H9 (cell line): Measurements from ENCODE around the gene PDPR. TPM values are rescaled to one million over a fixed set of nuclear protein-coding genes. Genes with fewer than 3 reads are reported as not detected.
"Not testable (repeated sequence)": the region's sequence is repeated elsewhere in the genome, so short reads cannot be mapped to it uniquely, and the experiment has no call there.

Experiments used
- DNase-seq: peaks from one replicate; pipeline ENCODE4 v3.0.0-alpha.2; 2017
- H2AFZ ChIP-seq: one replicate; pipeline ENCODE4 v1.6.1; 2013; ENCODE audit warnings: mild to moderate bottlenecking, low read length, control low read depth, moderate library complexity
- H2AK5ac ChIP-seq: 2 replicates; pipeline ENCODE4 v1.6.1; 2013; ENCODE audit warnings: low read length, control low read depth, mixed read lengths; ENCODE audit not compliant: insufficient read length
- H2BK120ac ChIP-seq: one replicate; pipeline ENCODE4 v1.6.1; 2013; ENCODE audit warnings: low read depth, mild to moderate bottlenecking, low read length, control low read depth, inconsistent platforms; ENCODE audit not compliant: poor library complexity, severe bottlenecking
- H2BK12ac ChIP-seq: 2 replicates; pipeline ENCODE4 v1.6.1; 2013; ENCODE audit warnings: low read length, control low read depth, mixed read lengths, low read depth; ENCODE audit not compliant: insufficient read length
- H2BK15ac ChIP-seq: 2 replicates; pipeline ENCODE4 v1.6.1; 2013; ENCODE audit warnings: low read depth, low read length, control low read depth
- H2BK20ac ChIP-seq: one replicate; pipeline ENCODE4 v1.6.1; 2013; ENCODE audit warnings: low read depth, mild to moderate bottlenecking, low read length, control low read depth, inconsistent platforms; ENCODE audit not compliant: poor library complexity, severe bottlenecking
- H2BK5ac ChIP-seq: 2 replicates; pipeline ENCODE4 v1.6.1; 2013; ENCODE audit warnings: low read length, control low read depth, mixed read lengths; ENCODE audit not compliant: insufficient read length
- H3K14ac ChIP-seq: 2 replicates; pipeline ENCODE4 v1.6.1; 2013; ENCODE audit warnings: low read length, control low read depth; ENCODE audit not compliant: insufficient read depth
- H3K18ac ChIP-seq: 2 replicates; pipeline ENCODE4 v1.6.1; 2013; ENCODE audit warnings: low read depth, mild to moderate bottlenecking, mixed read lengths, low read length, control low read depth; ENCODE audit not compliant: insufficient read length
- H3K23ac ChIP-seq: 2 replicates; pipeline ENCODE4 v1.6.1; 2013; ENCODE audit warnings: low read length, control low read depth, mixed read lengths, low read depth; ENCODE audit not compliant: insufficient read length
- H3K23me2 ChIP-seq: 2 replicates; pipeline ENCODE4 v1.6.1; 2013; ENCODE audit warnings: low read depth, mild to moderate bottlenecking, mixed read lengths, low read length, control low read depth; ENCODE audit not compliant: insufficient read length, poor library complexity, severe bottlenecking
- H3K27ac ChIP-seq: 2 replicates; pipeline ENCODE4 v1.5.1; 2013; ENCODE audit warnings: low read length, control low read depth, mixed read lengths, low read depth; ENCODE audit not compliant: insufficient read length
- H3K27me3 ChIP-seq: 2 replicates; pipeline ENCODE4 v1.6.1; 2013; ENCODE audit warnings: low read length, control low read depth, inconsistent platforms; ENCODE audit not compliant: insufficient read depth
- H3K4ac ChIP-seq: 2 replicates; pipeline ENCODE4 v1.6.1; 2013; ENCODE audit warnings: low read depth, mild to moderate bottlenecking, control low read depth, inconsistent platforms, low read length, moderate library complexity
- H3K4me1 ChIP-seq: 2 replicates; pipeline ENCODE4 v1.6.1; 2013; ENCODE audit warnings: low read length, control low read depth, inconsistent platforms; ENCODE audit not compliant: insufficient read depth
- H3K4me2 ChIP-seq: 2 replicates; pipeline ENCODE4 v1.6.1; 2013; ENCODE audit warnings: low read length, control low read depth, mixed read lengths; ENCODE audit not compliant: insufficient read length, insufficient read depth
- H3K56ac ChIP-seq: 2 replicates; pipeline ENCODE4 v1.6.1; 2013; ENCODE audit warnings: low read depth, mild to moderate bottlenecking, mixed read lengths, low read length, control low read depth; ENCODE audit not compliant: insufficient read length
- H3K79me1 ChIP-seq: 2 replicates; pipeline ENCODE4 v1.6.1; 2013; ENCODE audit warnings: low read depth, mild to moderate bottlenecking, moderate library complexity, low read length, control low read depth, inconsistent platforms; ENCODE audit not compliant: insufficient read depth, poor library complexity, severe bottlenecking
- H3K79me2 ChIP-seq: 2 replicates; pipeline ENCODE4 v1.6.1; 2013; ENCODE audit warnings: low read length, control low read depth, inconsistent platforms; ENCODE audit not compliant: insufficient read depth
- H3K9ac ChIP-seq: 2 replicates; pipeline ENCODE4 v1.6.1; 2013; ENCODE audit warnings: low read length, control low read depth, mixed read lengths; ENCODE audit not compliant: insufficient read length; ENCODE audit errors: extremely low read depth
- H3K9me3 ChIP-seq: one replicate; pipeline ENCODE4 v1.6.1; 2013; ENCODE audit warnings: low read depth, low read length, inconsistent platforms; ENCODE audit not compliant: control insufficient read depth
- H3T11ph ChIP-seq: one replicate; pipeline ENCODE4 v1.6.1; 2013; ENCODE audit warnings: mild to moderate bottlenecking, low read length, control low read depth, inconsistent platforms
- H4K20me1 ChIP-seq: one replicate; pipeline ENCODE4 v1.6.1; 2013; ENCODE audit not compliant: control insufficient read depth, insufficient read length, insufficient read depth
- H4K5ac ChIP-seq: 2 replicates; pipeline ENCODE4 v1.6.1; 2013; ENCODE audit warnings: low read depth, mild to moderate bottlenecking, mixed read lengths, low read length, control low read depth; ENCODE audit not compliant: insufficient read length
- H4K8ac ChIP-seq: replicated peaks from 2 replicates; pipeline ENCODE4 v1.6.1; 2013; ENCODE audit warnings: low read length, control low read depth, mixed read lengths, low read depth; ENCODE audit not compliant: insufficient read length
- H4K91ac ChIP-seq: 2 replicates; pipeline ENCODE4 v1.6.1; 2013; ENCODE audit warnings: low read depth, mild to moderate bottlenecking, moderate library complexity, mixed read lengths, low read length, control low read depth; ENCODE audit not compliant: insufficient read length
- H3K27ac Mint-ChIP-seq, 3 experiments: 2 replicates in 2 of 3; 3 replicates in 1 of 3; pipeline ENCODE4 v1.8.0; 2020 to 2021; ENCODE audit warnings: mixed read lengths in 3 of 3, mild to moderate bottlenecking in 1 of 3, moderate library complexity in 1 of 3
- H3K27me3 Mint-ChIP-seq: 2 replicates; pipeline ENCODE4 v1.8.0; 2021; ENCODE audit warnings: low read depth, mild to moderate bottlenecking, moderate library complexity, mixed read lengths
- H3K36me3 Mint-ChIP-seq, 3 experiments: 2 replicates in 2 of 3; 3 replicates in 1 of 3; pipeline ENCODE4 v1.8.0; 2020 to 2021; ENCODE audit warnings: low read depth in 3 of 3, mixed read lengths in 3 of 3; ENCODE audit not compliant: insufficient read depth in 1 of 3
- H3K4me1 Mint-ChIP-seq, 2 experiments: 2 replicates each; pipeline ENCODE4 v1.8.0; 2020; ENCODE audit warnings: mixed read lengths in 2 of 2
- H3K4me3 Mint-ChIP-seq, 2 experiments: 2 replicates in 1 of 2; 3 replicates in 1 of 2; pipeline ENCODE4 v1.8.0; 2020 to 2021; ENCODE audit warnings: mild to moderate bottlenecking in 2 of 2, mixed read lengths in 2 of 2, moderate library complexity in 1 of 2
- H3K9me3 Mint-ChIP-seq, 2 experiments: 2 replicates in 1 of 2; 3 replicates in 1 of 2; pipeline ENCODE4 v1.8.0; 2020; ENCODE audit warnings: mild to moderate bottlenecking in 2 of 2, mixed read lengths in 2 of 2, moderate library complexity in 1 of 2
- WGBS: extraction: QIAGEN DNeasy Blood & Tissue Kit; methylation state at CpG from one replicate; pipeline ENCODE4 v1.1.7; 2013; ENCODE audit warnings: missing lambda C conversion rate, low lambda C conversion rate, mixed read lengths; ENCODE audit not compliant: insufficient read length; ENCODE audit errors: extremely low coverage; 5-methylcytosine and 5-hydroxymethylcytosine counted together
- total RNA-seq: library from RNA; stranded (reverse); gene quantifications from 2 replicates; pipeline ENCODE4 v1.2.1, GENCODE V29; 2021

PDPR gene
- total RNA-seq, 1 experiment from 2014 or later = 37.2 TPM

DNA sequence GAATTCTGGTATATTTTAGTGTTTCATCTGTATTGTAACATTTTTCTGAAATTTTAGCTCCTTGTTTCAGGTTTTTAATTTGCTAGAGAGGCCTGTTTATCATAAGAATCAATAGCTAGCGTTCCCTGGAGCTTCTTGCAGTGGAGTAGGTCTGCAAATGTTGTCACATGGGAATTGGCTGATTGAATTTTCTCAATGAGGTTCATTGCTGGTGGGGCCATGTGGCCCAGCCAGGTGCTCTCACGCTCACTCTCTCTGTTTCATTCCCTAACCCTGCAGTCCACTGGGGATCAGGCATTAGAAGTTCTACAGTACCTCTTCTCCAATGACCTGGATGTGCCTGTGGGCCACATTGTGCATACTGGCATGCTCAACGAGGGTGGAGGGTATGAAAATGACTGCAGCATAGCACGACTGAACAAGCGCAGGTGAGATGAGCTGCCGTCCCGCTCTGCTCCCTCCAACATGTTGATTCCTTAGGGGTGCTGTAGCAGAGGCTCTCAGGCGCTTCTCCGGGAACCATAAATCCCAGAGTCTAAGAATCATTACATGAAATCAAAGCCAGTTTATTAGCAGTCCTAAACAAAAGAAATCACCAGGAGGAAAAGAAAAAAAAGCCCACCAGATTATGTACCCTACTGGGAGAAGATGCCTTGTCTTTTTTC, 29.2 kb downstream of the PDPR start:
- not testable (repeated sequence) for H3K23me2 ChIP-seq, H2BK12ac ChIP-seq, H3K4me2 ChIP-seq, H2AK5ac ChIP-seq, H3K79me2 ChIP-seq, H3K9me3 Mint-ChIP-seq, H3K56ac ChIP-seq, H3K4me1 Mint-ChIP-seq, H4K20me1 ChIP-seq, H4K91ac ChIP-seq, H3K79me1 ChIP-seq, H3K9me3 ChIP-seq, H3K27ac ChIP-seq, H3T11ph ChIP-seq, H3K14ac ChIP-seq, H2AFZ ChIP-seq, H3K18ac ChIP-seq, H2BK20ac ChIP-seq, H3K27ac Mint-ChIP-seq, H2BK15ac ChIP-seq, H3K27me3 ChIP-seq, H3K4ac ChIP-seq, DNase-seq, H3K4me3 Mint-ChIP-seq, H3K9ac ChIP-seq, H4K8ac ChIP-seq, H3K27me3 Mint-ChIP-seq, H2BK120ac ChIP-seq, H4K5ac ChIP-seq, H2BK5ac ChIP-seq, H3K4me1 ChIP-seq, H3K23ac ChIP-seq
- H3K36me3 Mint-ChIP-seq = peaks cover 31 to 69% (median 57%) of the 10 kb centered on the region in 3 experiments
- no CpG with 5 or more reads among the region's 9 CpGs for WGBS

DNA sequence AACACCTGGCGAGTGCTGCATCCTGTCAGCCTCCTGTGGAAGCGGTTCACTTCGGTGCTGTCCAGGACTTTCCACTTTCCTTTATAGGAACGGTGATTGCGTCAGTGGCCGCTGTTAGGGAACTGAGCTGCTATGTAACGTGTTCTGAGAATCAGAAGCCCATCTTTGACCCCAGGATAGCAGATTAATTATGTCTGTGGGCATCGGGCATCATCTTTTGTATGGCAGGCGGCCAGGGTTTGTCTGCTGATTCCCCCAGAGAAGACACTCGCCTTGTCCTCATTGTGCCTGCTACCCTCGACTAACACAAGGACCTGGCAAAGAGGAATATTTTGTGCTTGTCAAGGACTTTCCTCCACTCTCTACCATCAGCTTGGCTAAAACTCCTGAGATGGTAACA, 33.7 kb downstream of the PDPR start:
- not testable (repeated sequence) for H2BK15ac ChIP-seq, DNase-seq, H3K9me3 Mint-ChIP-seq, H3K18ac ChIP-seq, H3K9ac ChIP-seq, H3K4ac ChIP-seq, H2AK5ac ChIP-seq, H3K27me3 ChIP-seq, H4K8ac ChIP-seq, H3K79me1 ChIP-seq, H3K56ac ChIP-seq, H3K27me3 Mint-ChIP-seq, H2AFZ ChIP-seq, H3K9me3 ChIP-seq, H3T11ph ChIP-seq, H3K23me2 ChIP-seq, H3K4me3 Mint-ChIP-seq, H3K4me1 Mint-ChIP-seq, H4K20me1 ChIP-seq, H2BK12ac ChIP-seq, H3K27ac ChIP-seq, H3K4me2 ChIP-seq, H3K23ac ChIP-seq, H4K5ac ChIP-seq, H2BK5ac ChIP-seq, H3K79me2 ChIP-seq, H3K14ac ChIP-seq, H3K27ac Mint-ChIP-seq, H2BK120ac ChIP-seq, H4K91ac ChIP-seq, H3K4me1 ChIP-seq, H2BK20ac ChIP-seq
- peaks cover 46 to 71% (median 64%) of the 10 kb centered on the region in 3 experiments for H3K36me3 Mint-ChIP-seq
- no CpG with 5 or more reads among the region's 11 CpGs for WGBS
